Thyroid gland (tissue), 4 donors: ENCODE results near the gene KAZN.

Experiments
- POLR2A ChIP-seq, 2 donors: fragments of 450-650 bp; IDR thresholded peaks; one replicate each; pipeline ENCODE4 v1.6.1; 2017; ENCODE audit warnings: antibody characterized with exemption in 2 of 2, mild to moderate bottlenecking in 2 of 2, moderate library complexity in 1 of 2
- TF ChIP-seq, protein P1 (sequence below), 6 experiments: fragments of 200-600 bp in 3 of 6; fragments of 450-650 bp in 3 of 6; sonication (generic) in 3 of 6; IDR thresholded peaks; one replicate each; pipeline ENCODE4 v1.5.1; 2016 to 2019; ENCODE audit warnings: antibody characterized with exemption in 6 of 6, mild to moderate bottlenecking in 2 of 6, inconsistent platforms in 1 of 6, moderate library complexity in 1 of 6

DNA sequence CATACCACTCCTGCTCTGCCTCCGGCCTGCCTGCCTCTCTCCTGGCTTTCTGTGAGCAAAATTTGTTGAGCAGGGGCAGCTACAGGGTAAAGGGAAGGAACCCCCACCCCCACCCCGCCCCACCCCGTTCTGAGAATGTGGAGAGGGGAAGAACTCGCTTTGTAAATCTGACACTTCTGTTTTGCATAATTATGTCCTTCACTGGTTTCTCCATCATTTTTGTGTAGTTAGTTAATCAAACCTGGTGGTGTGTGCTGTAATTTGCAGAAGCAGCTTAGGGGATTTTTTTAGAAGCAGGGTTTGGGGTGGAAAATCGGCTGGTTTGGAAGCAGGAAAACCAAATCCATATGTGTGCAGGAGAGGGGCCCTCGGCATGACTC lies 497.0 kb downstream of the KAZN start:
- TF ChIP-seq POLR2A (IDR thresholded peaks at IDR 0.05), result no peak
- TF ChIP-seq, protein P1, sequence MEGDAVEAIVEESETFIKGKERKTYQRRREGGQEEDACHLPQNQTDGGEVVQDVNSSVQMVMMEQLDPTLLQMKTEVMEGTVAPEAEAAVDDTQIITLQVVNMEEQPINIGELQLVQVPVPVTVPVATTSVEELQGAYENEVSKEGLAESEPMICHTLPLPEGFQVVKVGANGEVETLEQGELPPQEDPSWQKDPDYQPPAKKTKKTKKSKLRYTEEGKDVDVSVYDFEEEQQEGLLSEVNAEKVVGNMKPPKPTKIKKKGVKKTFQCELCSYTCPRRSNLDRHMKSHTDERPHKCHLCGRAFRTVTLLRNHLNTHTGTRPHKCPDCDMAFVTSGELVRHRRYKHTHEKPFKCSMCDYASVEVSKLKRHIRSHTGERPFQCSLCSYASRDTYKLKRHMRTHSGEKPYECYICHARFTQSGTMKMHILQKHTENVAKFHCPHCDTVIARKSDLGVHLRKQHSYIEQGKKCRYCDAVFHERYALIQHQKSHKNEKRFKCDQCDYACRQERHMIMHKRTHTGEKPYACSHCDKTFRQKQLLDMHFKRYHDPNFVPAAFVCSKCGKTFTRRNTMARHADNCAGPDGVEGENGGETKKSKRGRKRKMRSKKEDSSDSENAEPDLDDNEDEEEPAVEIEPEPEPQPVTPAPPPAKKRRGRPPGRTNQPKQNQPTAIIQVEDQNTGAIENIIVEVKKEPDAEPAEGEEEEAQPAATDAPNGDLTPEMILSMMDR (IDR thresholded peaks at IDR 0.05), result no peak
